Astrocyte (in vitro differentiated cells and primary cell): ENCODE measurements around the gene PTPRE.

Experiments used
- EZH2 ChIP-seq: IDR thresholded peaks from 2 replicates; pipeline ENCODE4 v1.6.1; 2012; ENCODE audit warnings: mild to moderate bottlenecking, low read length, inconsistent platforms; ENCODE audit not compliant: insufficient read depth
- TF ChIP-seq, protein P1 (sequence below): IDR thresholded peaks from 2 replicates; pipeline ENCODE4 v1.5.1; 2011; ENCODE audit warnings: low read depth, mild to moderate bottlenecking, inconsistent platforms, low read length, moderate library complexity; ENCODE audit not compliant: insufficient read depth

- TF ChIP-seq, protein P1, sequence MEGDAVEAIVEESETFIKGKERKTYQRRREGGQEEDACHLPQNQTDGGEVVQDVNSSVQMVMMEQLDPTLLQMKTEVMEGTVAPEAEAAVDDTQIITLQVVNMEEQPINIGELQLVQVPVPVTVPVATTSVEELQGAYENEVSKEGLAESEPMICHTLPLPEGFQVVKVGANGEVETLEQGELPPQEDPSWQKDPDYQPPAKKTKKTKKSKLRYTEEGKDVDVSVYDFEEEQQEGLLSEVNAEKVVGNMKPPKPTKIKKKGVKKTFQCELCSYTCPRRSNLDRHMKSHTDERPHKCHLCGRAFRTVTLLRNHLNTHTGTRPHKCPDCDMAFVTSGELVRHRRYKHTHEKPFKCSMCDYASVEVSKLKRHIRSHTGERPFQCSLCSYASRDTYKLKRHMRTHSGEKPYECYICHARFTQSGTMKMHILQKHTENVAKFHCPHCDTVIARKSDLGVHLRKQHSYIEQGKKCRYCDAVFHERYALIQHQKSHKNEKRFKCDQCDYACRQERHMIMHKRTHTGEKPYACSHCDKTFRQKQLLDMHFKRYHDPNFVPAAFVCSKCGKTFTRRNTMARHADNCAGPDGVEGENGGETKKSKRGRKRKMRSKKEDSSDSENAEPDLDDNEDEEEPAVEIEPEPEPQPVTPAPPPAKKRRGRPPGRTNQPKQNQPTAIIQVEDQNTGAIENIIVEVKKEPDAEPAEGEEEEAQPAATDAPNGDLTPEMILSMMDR = no peak
- TF ChIP-seq EZH2 = no peak
These were observed 218.6 kb downstream of the PTPRE start for GRCh38 chr10:128125416-128125943.
